ENCODE measurements around the gene TREX2. TPM values are rescaled to one million over a fixed set of nuclear protein-coding genes. Genes with fewer than 3 reads are reported as not detected.

TREX2 gene
- total RNA-seq, 4 donors from 2014 or later: 0.78 to 2.3 (median 1.2) TPM; not detected in 1

GRCh38 chrX:153470411-153471363, 24.8 kb upstream of the TREX2 start, which contains the start of gene HAUS7:
Gene HAUS7, minus strand, starts transcription at chrX:153470576. Its CDS starts 19 bp downstream, at chrX:153470557.
- Histone ChIP-seq H3K36me3 (peaks cover 0 to 10% (median 0%) of the 10 kb centered on the region in 4 donors), H3K27ac (replicated peaks in 1 of 4) (peak within 1 kb of the TSS; percentile 67 to 87 (median 72)), H3K27me3 (peaks cover 0 to 1% (median 0%) of the 10 kb centered on the region in 4 donors), H3K4me3 (peak within 1 kb of the TSS; percentile 66 to 75 (median 68)), H3K9me3 (no peaks in the 10 kb centered on the region), H3K4me1 (peaks cover 14 to 39% (median 33%) of the 10 kb centered on the region in 4 donors)
- peak; percentile 65 to 68 (median 68) for TF ChIP-seq CTCF (IDR thresholded peaks at IDR 0.05)
- TF ChIP-seq POLR2AphosphoS5 (IDR thresholded peaks at IDR 0.05): peak; percentile 2 to 71
- TF ChIP-seq POLR2A (IDR thresholded peaks at IDR 0.05; ENCODE audit: low read depth): no peak
- peak; percentile 98 for DNase-seq (ENCODE audit: extremely low spot score)
- 63% methylated on average over 31 of the region's 70 CpGs for WGBS
- intact Hi-C loops (cut with DNase I): loop anchor here (2.0 kb wide), 1 partner anchor 36 kb away; no protein-coding TSS in a partner anchor

- intact Hi-C loops (cut with DNase I): loop anchor here (2.0 kb wide), 1 partner anchor 37 kb away; no protein-coding TSS in a partner anchor
- DNase-seq (ENCODE audit: extremely low spot score): no peak
- peaks cover 9 to 31% (median 27%) of the 10 kb centered on the region in 4 donors for H3K4me1 ChIP-seq
- TF ChIP-seq POLR2AphosphoS5 (IDR thresholded peaks at IDR 0.05) (no peak), POLR2A (IDR thresholded peaks at IDR 0.05; ENCODE audit: low read depth) (no peak), CTCF (IDR thresholded peaks at IDR 0.05) (peak in 1 of 3 experiments; percentile 25), EP300 (IDR thresholded peaks at IDR 0.05) (no peak)
- H3K36me3 ChIP-seq: peaks cover 0 to 10% (median 0%) of the 10 kb centered on the region in 4 donors
- peak overlapping the region; percentile 66 to 87 (median 72) for H3K27ac ChIP-seq (replicated peaks in 1 of 4)
- no peaks in the 10 kb centered on the region for H3K27me3 ChIP-seq
- no peaks in the 10 kb centered on the region for H3K9me3 ChIP-seq
- H3K4me3 ChIP-seq: peak overlapping the region; percentile 66 to 75 (median 68)
- WGBS: 15% methylated on average over 7 of the region's 32 CpGs
Observed at GRCh38 chrX:153469811-153470410, 24.1 kb upstream of the TREX2 start.

GRCh38 chrX:153468008-153468580, 22.2 kb upstream of the TREX2 start:
- no peaks in the 10 kb centered on the region for H3K9me3 ChIP-seq
- H3K4me1 ChIP-seq: peaks cover 8 to 25% (median 20%) of the 10 kb centered on the region in 4 donors
- no peak for DNase-seq (ENCODE audit: extremely low spot score)
- WGBS: 85% methylated on average over 4 of the region's 12 CpGs
- H3K27me3 ChIP-seq: no peaks in the 10 kb centered on the region
- peaks cover 0 to 23% (median 7%) of the 10 kb centered on the region in 4 donors for H3K36me3 ChIP-seq
- TF ChIP-seq POLR2A (IDR thresholded peaks at IDR 0.05; ENCODE audit: low read depth) (no peak), POLR2AphosphoS5 (IDR thresholded peaks at IDR 0.05) (no peak), CTCF (IDR thresholded peaks at IDR 0.05) (no peak), EP300 (IDR thresholded peaks at IDR 0.05) (no peak)
- intact Hi-C loops (cut with DNase I): no loop called here
- peak overlapping the region in 1 of 4 donors; percentile 30 for H3K27ac ChIP-seq (replicated peaks in 1 of 4)
- no peak overlapping the region for H3K4me3 ChIP-seq

- intact Hi-C loops (cut with DNase I): no loop called here
- TF ChIP-seq POLR2A (IDR thresholded peaks at IDR 0.05; ENCODE audit: low read depth) (no peak), POLR2AphosphoS5 (IDR thresholded peaks at IDR 0.05) (no peak), EP300 (IDR thresholded peaks at IDR 0.05) (no peak), CTCF (IDR thresholded peaks at IDR 0.05) (no peak)
- WGBS: 89% methylated on average over 11 of the region's 19 CpGs
Observed at GRCh38 chrX:153465691-153466380, 20.0 kb upstream of the TREX2 start.

More at GRCh38 chrX:153465691-153466380, 20.0 kb upstream of the TREX2 start:
- DNase-seq (ENCODE audit: extremely low spot score): no peak
- no peak overlapping the region for H3K27ac ChIP-seq (replicated peaks in 1 of 4)
- no peaks in the 10 kb centered on the region for H3K9me3 ChIP-seq
- no peak overlapping the region for H3K4me3 ChIP-seq
- H3K4me1 ChIP-seq: peaks cover 8 to 21% (median 20%) of the 10 kb centered on the region in 4 donors
- no peaks in the 10 kb centered on the region for H3K27me3 ChIP-seq
- H3K36me3 ChIP-seq: peaks cover 0 to 40% (median 12%) of the 10 kb centered on the region in 4 donors

Measured in esophagus muscularis mucosa (tissue), 4 donors.